Ishikawa (cell line): Measurements from ENCODE around the gene MFN2.

Experiments used
- EGR1 ChIP-seq: IDR thresholded peaks from 2 replicates; pipeline ENCODE4 v1.6.1; 2012
- EP300 ChIP-seq: IDR thresholded peaks from 2 replicates; pipeline ENCODE4 v1.6.1; 2012; ENCODE audit warnings: borderline replicate concordance
- FOXM1 ChIP-seq: IDR thresholded peaks from 2 replicates; pipeline ENCODE4 v1.6.1; 2012; ENCODE audit warnings: low read depth, borderline replicate concordance
- MAX ChIP-seq: IDR thresholded peaks from 2 replicates; pipeline ENCODE4 v1.6.1; 2012
- RAD21 ChIP-seq: IDR thresholded peaks from 2 replicates; pipeline ENCODE4 v1.6.1; 2012; ENCODE audit warnings: low read depth
- REST ChIP-seq: IDR thresholded peaks from 2 replicates; pipeline ENCODE4 v1.6.1; 2012; ENCODE audit warnings: low read depth, mild to moderate bottlenecking
- TCF12 ChIP-seq: IDR thresholded peaks from 2 replicates; pipeline ENCODE4 v1.6.1; 2012; ENCODE audit warnings: low read depth
- USF1 ChIP-seq: IDR thresholded peaks from 2 replicates; pipeline ENCODE4 v1.6.1; 2012
- YY1 ChIP-seq: IDR thresholded peaks from 2 replicates; pipeline ENCODE4 v1.6.1; 2012; ENCODE audit warnings: low read depth
- ZBTB7A ChIP-seq: IDR thresholded peaks from 2 replicates; pipeline ENCODE4 v1.6.1; 2012; ENCODE audit warnings: low read depth

The MFN2 gene

GRCh38 chr1:12059722-12060464, 79.6 kb downstream of the MFN2 start:
- TF ChIP-seq MAX (no peak), FOXM1 (no peak), EGR1 (no peak), RAD21 (no peak), TCF12 (no peak), EP300 (no peak), YY1 (no peak)

GRCh38 chr1:12060500-12060899, 80.3 kb downstream of the MFN2 start:
- no peak for TF ChIP-seq YY1
- TF ChIP-seq USF1 = no peak
- no peak for TF ChIP-seq REST
- TF ChIP-seq MAX = no peak
- TF ChIP-seq FOXM1 = no peak
- TF ChIP-seq ZBTB7A = no peak
